COR-L47 (cell line): ENCODE data around the gene SIK2.
"Not testable (repeated sequence)": the region's sequence is repeated elsewhere in the genome, so short reads cannot be mapped to it uniquely, and the experiment has no call there.

Experiments
- DNase-seq: peaks from one replicate; lab custom pipeline; 2025; lab: John Stamatoyannopoulos, UW

SIK2 gene

DNA sequence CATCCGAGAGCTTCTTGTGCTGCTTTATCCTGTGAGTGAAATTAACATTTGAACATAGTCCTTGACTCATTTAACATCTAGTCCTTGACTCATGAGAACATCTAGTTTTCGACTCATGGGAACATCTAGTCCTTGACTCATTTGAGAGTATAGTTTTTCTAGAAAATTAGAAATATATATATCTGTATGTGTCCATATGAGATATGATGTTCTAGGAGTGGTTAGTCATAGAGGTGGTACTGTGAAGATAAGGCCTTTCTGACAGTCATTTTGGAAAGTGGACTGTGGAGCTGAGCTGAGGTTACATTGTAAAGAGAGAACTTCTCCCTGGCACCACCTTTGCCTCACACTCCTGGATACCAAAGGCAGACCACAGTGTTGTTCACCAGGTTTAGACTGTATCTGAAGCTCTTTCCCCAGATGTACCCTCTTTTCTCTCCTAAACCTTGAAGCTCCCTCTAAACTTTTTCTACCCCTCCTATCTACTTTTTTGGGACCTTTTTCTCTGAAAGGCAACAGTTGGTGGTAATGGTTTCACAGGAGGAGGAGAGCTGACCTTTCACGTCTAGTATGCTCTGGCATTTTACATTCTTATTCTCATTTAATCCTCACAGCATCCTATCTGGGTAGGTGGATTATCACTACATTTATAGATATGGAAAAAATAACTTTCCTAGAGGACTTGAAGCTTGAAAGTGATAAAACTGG lies 96.8 kb downstream of the SIK2 start:
- no peak for DNase-seq

DNA sequence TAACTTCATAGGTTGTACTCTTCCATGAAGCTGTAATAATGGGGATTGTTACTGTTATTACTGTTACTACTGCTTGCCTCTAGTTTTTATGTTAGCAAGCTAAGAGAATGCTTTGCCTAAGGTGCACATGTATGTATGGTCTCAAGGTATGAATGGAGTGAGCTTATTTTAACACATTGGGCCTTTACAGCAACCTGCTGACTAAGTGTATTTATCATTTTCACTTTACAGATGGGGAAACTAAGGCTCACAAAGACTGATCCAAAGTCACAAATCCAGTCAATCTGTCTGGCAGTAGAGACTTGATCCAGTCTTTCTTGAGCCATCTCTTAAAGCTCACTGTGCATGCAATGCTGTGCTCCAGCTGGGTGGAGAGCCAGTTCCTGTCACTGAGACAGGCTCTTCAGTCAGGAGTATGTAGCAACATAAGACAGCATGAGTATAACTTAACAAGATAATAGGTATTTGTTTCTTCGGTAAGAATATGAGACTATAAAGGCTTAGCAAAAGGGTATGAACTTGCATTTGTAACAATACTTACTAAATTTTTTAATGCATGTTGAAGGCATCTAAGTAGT lies 97.4 kb downstream of the SIK2 start:
- DNase-seq = no peak

DNA sequence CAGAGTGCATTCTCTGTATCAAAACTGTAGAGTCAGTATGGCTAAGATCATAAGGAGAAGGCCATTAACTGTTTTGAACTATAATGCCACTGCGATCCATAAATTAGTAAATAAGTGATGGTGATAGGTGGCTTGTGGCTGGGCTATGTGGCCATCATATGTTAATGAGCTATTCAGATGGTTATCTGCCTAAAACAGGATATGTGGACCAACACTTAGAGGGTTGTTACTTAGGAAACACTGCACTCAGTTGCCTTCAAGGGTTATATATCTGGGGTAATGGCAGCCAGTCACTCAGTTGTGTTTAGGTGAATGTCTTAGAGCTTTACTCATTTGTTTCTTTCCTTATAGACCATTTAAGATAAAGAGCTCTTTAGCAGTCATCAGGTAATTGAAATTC lies 97.9 kb downstream of the SIK2 start:
- DNase-seq = no peak

DNA sequence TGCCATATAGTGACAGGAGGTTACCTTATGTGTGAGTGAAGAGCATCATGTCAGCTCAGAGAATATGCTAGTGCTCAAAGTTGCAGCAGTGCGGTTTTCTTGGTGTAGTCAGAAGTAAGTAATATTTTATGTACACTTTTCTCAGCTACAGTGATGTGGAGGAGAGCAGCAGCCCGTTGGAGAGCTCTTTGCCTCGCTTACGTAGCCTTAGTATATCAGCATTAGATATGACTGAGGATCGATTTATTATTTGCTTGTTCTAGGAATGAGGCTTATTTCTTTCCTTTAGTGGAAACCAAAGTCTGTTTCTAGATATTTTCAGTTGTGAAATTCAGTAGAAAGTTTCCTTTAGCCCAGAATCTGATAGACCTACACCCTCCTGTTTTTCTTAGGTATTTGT lies 100.4 kb downstream of the SIK2 start:
- DNase-seq = no peak

DNA sequence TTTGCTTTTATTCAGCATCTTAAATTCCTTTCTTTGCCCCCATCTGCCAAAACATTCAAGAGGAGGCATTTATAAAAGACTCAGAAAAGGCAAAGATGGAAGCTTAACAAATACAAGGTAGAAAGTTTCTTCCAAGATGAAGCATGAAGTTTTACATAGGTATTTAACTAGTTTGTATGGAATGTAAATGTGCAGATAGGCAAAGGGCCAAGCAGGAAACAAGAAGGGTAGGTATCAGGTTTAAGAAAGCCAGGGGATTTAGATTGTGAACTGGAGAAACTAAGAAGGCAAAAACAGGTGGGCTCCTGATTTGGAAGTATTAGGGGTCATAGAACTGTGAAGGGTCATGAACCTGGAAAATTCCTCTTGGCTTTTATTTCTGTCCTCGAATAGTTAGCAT lies 101.3 kb downstream of the SIK2 start:
- DNase-seq = no peak

DNA sequence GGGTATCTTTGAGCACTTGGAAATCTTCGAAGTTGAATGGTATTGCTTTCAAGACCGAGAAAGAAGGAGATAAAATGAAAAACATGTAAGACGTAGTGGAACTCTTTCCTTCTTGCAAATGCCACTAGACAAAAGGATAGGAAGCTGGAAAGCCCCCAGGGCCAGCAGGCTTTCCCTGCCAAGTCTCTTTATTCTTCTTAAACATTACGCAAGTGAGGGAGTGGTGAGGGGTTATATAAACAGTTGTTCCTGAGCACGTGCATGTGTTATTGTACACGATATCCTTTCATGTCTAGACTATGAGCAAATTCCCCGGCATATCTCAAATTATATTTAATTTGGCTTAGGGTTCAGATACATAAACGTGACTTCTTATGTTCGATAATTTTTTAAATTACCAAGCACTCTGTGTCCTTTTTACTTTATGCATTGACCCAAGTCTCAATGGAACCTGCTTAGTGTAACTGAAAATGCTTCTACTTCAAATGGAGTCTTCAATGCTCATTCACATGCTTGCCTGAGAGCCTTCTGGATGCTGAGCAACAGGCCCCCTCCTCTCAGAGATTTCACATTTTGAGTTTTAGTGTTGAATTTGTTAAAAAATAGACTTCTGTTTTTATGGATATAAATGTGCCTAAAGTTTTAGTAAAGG lies 104.9 kb downstream of the SIK2 start:
- no peak for DNase-seq

DNA sequence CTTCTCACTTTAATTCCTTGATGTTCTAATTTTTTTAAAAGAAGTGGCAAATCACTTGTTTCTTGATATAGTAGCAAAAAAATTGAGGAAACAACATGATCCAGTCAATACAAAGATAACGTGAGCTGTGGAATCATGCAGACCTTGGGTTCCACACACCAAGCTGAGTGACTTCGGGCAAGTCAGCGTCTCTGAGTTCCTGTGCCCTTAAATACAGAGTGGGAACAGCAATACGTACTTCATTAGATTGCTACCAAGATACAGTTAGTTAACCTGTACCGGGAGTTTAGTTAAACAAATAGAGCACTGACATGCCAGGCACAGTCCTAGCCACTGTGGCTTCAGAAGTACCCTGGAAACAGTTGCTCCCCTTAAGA lies 105.4 kb downstream of the SIK2 start:
- no peak for DNase-seq

DNA sequence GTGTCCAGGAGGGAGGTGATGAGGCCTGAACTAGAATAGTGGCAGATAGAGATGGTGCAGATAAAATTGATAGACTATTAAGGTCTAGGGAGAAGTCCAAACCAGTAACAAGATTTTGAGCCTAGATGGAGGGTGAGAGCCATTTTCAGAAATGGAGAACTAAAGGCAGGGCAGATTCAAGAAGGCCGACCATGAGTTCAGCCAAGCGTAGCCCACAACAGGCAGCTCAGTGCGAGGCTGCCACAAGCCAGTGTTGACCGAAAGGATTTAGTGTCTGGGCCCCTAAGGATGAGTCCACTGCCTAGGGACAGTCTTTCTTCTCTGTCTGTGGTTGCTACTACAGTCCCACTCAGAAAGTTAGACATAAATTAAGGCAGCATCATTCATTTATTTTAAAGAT lies 112.3 kb downstream of the SIK2 start:
- no peak for DNase-seq

DNA sequence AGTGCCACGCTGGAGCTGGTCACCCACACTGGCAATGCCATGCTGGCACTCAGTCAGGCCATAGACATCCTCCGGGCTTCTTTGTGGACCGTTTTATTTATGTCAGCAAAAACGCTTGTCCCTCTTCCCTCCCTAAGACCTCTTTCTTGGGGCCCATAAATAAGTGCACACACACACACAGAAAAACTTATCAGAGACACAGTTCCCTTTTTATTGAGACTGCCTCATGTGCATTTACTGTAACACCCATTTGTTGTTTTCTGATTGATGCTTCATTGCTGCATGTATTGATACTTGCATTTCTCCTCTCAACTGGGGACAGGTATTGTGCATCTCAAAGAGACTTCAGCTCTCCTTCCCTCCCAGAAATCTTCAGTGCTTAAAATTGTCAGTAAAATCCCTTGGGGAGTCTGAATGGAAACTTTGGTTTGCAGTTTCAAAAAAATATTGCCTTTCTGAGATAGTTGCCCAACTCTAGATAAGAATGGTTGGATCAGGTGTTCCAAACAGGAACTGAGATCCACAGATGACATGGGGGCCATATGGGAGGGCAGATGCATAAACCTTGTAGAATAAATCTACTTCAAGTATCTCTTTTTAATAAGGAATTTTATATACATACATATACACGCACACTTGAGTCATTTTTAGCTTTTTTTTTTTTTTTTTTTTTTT lies 113.0 kb downstream of the SIK2 start:
- DNase-seq = no peak

DNA sequence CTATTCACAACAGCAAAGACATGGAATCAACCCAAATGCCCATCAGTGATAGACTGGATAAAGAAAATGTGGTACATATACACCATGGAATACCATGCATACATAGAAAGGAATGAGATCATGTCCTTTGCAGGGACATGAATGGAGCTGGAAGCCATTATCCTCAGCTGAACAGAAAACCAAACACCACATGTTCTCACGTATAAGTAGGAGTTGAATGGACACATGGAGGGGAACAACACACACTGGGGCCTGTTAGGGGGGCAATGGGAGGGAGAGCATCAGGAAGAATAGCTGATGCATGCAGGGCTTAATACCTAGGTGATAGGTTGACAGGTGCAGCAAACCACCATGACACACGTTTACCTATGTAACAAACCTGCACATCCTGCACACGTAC lies 115.4 kb downstream of the SIK2 start:
- DNase-seq = not testable (repeated sequence)

DNA sequence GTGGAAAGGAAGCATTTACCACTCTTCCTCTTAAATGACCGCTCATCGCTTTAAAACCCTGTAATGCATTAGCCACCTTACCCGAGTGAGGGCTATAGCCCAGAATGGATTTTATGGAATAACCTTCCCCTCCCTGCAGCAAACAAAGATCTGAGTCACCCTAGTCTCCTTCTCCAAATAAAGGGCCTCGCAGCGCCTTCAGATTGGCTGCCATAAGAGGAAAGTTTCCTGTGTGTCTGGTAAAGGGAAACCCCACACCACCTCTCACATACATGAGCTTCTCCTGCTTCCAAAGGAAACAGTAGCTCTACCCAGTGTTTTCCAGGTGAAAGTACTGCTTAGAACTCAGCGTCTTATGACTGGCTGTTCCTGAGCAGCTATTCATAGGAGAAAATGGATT lies 116.2 kb downstream of the SIK2 start:
- DNase-seq = no peak

DNA sequence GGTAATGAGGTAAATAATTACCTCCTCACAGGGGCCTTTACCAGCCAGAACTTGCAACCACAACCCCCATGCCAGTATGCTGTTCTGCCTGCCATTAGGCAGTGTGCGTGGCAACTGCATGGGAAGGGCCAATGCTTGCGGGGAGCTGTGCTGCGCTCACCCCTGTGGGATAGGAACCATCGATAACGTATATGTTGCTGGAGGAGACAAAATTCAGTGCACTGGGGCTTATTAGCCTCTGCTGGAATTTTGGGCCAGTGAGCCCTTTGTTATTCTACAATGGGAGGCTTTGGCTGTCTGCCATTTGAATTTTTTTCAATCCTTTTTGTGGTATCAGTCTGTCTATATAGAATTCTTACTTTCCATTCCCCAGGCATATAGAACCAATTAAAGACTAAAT lies 116.6 kb downstream of the SIK2 start:
- no peak for DNase-seq

DNA sequence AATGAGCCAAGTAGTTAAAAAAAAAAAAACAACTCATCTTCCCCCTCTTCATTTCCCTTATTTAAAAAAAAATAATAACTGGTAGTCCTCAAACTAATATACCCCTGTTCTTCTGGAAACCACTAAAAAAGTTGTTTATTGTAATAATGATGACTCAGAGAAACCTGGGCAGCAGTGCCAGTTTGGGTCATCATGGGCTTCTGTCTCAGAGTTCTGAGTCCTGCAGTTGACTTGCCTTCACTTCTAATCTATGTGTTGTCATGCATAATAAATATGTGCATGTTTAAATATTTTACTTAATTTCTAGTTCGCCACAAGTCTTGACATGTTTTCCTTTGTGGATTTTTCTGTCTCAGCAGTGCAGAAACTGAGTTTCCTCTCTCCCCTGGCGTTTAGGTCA lies 117.1 kb downstream of the SIK2 start:
- no peak for DNase-seq

DNA sequence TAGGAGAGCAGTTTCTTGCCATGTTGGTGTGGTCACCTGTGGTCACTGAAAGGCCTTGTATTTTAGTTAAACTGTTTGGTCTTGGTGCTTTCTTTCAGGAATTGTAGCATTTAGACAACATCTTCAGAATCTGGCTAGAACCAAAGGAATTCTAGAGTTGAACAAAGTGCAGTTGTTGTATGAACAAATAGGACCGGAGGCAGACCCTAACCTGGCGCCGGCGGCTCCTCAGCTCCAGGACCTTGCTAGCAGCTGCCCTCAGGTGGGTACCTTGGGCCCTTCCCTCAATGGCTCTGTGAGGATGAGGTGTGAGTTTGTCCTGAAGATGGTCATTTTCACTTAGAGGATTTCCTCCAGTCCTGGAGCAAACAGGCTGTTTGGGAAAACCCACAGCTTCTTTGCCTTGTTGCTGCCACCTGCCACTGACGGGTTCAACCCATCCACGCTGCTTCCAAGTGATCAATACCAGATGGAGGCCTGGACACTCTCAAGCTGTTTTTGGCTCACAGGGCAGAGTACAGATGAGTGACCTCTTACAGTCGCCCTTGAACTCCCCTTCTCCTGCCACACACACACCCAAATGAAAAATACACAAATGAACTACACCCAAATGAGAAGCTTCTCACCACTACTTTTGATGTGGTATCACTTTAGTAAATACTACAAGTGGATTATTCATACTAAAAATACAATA lies 118.7 kb downstream of the SIK2 start:
- DNase-seq = no peak

DNA sequence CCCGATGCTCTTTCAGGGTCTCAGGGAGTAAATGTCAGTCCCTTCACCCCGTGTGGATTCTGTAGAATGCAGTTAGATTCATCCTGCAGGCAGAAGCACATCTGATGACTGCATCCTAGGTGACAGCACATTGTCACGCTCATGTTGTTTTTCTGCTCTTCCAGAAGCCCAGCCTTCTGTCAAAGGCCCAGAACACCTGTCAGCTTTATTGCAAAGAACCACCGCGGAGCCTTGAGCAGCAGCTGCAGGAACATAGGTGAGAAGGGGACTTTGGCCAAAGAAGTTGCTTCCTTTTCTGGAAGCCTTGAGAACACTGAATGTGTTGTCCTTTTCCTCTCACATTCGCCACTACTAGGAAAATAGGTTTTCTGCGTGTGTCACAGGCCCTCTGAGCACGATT lies 120.3 kb downstream of the SIK2 start:
- no peak for DNase-seq

DNA sequence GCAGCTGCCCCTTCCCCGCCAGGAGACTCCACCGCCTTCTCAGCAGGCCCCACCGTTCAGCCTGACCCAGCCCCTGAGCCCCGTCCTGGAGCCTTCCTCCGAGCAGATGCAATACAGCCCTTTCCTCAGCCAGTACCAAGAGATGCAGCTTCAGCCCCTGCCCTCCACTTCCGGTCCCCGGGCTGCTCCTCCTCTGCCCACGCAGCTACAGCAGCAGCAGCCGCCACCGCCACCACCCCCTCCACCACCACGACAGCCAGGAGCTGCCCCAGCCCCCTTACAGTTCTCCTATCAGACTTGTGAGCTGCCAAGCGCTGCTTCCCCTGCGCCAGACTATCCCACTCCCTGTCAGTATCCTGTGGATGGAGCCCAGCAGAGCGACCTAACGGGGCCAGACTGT lies 121.3 kb downstream of the SIK2 start:
- no peak for DNase-seq

DNA sequence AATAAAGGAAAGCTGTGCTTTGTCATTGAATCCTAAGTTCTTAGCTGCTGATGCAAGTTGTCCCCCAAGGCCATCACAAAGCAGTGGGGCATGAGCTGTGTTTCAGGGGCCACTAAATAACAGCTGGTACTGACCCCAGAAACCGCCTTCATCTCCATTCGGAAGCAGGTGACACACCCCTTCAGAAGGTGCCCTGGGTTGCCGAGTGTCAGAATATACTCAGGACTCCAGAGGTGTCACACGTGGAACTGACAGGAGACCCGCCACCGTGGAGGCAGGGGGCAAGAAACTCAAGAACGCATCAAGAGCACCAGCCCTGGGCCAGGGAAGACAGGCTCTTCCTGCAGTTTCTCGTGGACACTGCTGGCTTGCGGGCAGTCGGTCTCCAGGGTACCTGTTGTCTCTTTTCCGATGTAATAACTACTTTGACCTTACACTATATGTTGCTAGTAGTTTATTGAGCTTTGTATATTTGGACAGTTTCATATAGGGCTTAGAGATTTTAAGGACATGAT lies 122.4 kb downstream of the SIK2 start:
- DNase-seq = no peak

DNA sequence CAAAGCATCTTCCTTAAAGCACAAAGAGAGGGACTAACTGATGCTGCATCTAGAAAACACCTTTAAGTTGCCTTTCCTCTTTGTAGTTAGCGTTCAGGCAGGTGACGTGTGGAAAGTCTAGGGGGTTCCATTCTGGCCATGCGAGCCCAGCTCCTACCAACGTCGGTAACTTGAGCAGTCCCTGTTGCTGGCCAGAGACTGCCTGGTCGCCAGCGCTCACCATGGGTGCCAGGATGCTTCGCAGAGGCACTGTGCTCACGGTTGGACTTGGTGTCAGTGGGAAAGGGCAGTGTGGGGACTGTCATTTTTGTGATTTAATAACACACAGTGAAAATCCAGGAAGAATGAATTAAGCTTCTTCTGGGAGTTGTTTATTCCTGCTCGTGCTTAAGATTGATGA lies 123.4 kb downstream of the SIK2 start:
- no peak for DNase-seq

DNA sequence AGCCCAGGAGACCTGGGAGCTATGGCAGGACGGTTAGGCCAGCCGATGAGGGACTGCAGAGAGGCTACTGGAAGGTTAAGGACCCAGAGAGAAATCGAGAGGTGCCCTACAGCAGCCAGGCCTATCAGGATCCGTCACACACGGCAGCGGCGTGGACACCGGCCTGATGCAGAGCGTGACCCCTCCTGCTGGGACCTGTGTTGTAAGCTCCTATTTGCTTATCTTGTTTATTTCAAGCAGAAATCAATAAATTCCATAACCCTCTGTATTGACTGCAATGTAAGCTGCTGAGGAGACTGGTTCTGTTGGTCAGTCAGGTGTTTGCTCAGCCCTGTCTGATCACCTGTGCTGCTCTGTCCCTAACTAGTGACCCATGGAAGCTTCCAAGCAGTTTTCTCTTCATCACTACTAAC lies 124.1 kb downstream of the SIK2 start:
- no peak for DNase-seq

DNA sequence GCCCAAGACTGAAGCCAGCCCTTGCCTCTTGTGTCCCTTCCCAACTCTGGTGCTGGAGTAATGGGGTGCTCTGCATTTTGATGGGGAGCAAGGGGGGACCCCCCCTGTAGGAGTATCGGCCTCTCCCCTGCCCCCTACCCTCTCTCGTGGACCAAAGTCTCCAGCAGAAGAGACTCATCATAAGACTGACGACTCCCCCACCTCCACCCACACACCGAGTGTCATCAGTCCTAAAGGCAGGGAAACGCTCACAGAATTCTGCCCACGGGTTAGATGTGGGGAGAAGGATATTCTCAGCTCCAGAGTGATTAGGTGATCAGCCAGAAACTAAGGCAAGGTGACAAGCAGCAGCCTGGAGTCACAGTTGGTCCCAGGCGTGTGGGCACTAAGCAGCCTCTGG lies 125.2 kb downstream of the SIK2 start:
- no peak for DNase-seq

DNA sequence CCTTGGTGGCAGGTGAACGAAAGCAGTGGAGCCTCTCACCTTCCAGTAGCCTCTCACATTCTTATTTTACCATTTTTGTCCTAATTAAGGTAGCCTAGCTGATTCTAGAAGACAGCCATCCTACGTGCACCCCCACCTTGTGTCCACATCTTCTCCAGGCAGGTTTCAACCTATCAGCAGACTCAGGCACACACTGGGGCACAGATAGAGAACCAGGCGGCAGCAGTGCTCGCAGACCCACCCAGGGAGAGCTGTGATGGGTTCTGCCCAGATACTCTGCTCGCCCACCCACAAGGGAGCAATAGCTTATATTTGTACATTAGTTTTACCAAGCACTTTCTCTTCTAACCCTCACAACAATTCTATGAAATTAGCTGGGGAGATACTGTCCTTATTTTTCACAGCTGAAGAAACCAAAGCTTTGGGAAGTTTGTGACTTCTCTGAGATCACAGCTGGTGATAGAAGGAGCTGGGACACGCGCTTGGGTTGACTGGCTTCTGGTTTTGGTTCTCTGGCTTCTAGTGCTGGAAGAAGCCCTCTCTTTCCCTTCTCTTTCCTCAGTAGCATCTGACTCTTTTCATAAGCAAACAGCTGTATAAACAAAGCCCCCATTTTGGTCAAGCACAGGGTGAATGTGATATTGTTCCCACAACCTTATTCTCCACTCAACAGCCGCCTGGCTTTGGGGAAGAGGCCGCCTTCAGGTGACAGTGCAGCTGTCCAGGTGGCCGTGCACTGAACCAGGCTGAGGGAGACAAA lies 127.0 kb downstream of the SIK2 start:
- no peak for DNase-seq
